Keratinocyte (primary cell): ENCODE data around the gene TM2D3.

ENCODE experiments used
- EZH2 ChIP-seq: IDR thresholded peaks from one replicate; pipeline ENCODE4 v1.6.1; 2012; ENCODE audit warnings: inconsistent platforms, mild to moderate bottlenecking, low read length, moderate library complexity
- TF ChIP-seq, protein P1 (sequence below), 3 experiments: IDR thresholded peaks in 1 of 3; conservative IDR thresholded peaks in 1 of 3; optimal IDR thresholded peaks in 1 of 3; 2 replicates in 2 of 3; 3 replicates in 1 of 3; pipeline versions ENCODE3 to v1.5.1; 2011; ENCODE audit warnings: low read length in 3 of 3, mild to moderate bottlenecking in 3 of 3, moderate library complexity in 2 of 3, control low read depth in 1 of 3, inconsistent platforms in 1 of 3; ENCODE audit not compliant: insufficient read depth in 2 of 3; ENCODE audit errors: extremely low read depth in 1 of 3

DNA sequence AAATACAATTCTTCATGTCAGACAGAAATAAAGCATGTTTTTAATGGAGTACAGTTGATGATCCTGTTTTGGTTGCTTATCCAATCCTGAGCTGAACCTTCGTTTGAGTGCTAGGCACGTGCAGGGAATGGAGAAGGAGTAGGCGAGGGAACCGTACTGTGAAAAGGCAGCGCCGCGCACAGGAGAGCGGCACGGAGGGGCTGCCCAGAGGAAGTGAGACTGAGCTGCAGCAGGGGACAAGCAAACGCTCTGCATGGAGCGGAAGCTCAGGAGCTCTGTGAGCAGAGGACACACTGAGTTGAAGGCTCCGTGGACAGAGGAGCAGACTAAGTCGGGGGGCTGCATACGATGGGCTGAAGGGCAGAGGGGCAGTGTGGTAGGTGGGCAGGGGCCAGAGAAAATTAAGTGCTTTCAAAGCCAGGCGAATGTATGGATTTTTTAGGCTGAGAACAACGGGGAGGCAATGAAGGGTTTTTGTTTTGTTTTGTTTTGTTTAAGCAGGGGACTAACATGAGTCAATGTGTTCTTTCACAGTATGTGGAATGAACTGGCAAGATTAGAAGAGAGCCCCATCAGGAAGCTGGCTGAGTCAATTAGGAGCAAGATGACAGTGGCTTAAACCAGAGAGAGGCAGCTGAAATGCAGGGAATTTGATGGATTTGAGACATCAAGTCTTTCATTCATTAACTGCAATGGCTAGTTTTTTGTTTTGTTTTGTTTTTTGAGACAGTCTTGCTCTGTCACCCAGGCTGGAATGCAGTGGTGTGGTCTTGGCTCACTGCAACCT, 23.8 kb upstream of the TM2D3 start:
- TF ChIP-seq, protein P1, sequence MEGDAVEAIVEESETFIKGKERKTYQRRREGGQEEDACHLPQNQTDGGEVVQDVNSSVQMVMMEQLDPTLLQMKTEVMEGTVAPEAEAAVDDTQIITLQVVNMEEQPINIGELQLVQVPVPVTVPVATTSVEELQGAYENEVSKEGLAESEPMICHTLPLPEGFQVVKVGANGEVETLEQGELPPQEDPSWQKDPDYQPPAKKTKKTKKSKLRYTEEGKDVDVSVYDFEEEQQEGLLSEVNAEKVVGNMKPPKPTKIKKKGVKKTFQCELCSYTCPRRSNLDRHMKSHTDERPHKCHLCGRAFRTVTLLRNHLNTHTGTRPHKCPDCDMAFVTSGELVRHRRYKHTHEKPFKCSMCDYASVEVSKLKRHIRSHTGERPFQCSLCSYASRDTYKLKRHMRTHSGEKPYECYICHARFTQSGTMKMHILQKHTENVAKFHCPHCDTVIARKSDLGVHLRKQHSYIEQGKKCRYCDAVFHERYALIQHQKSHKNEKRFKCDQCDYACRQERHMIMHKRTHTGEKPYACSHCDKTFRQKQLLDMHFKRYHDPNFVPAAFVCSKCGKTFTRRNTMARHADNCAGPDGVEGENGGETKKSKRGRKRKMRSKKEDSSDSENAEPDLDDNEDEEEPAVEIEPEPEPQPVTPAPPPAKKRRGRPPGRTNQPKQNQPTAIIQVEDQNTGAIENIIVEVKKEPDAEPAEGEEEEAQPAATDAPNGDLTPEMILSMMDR (optimal IDR thresholded peaks at IDR 0.05 in 1 of 3, IDR thresholded peaks at IDR 0.05 in 1 of 3, conservative IDR thresholded peaks at IDR 0.05 in 1 of 3; ENCODE audit: extremely low read depth in 1 of 3, insufficient read depth in 2 of 3, low read length in 3 of 3) = no peak
- TF ChIP-seq EZH2 = no peak
